Measurements from ENCODE around the gene FAM47E.

- TF ChIP-seq POLR2A (IDR thresholded peaks at IDR 0.05), result no peak
- TF ChIP-seq CTCF (IDR thresholded peaks at IDR 0.05), result no peak
Measured at GRCh38 chr4:76280488-76281441, 29.2 kb downstream of the FAM47E start.

Measured in prostate gland (tissue), 2 donors.